HFFc6 (cell line): ENCODE data around the gene SPAG4. TPM values are rescaled to one million over a fixed set of nuclear protein-coding genes. Genes with fewer than 3 reads are reported as not detected.

ENCODE experiments used
- DNase-seq: peaks from one replicate; pipeline ENCODE4 v3.0.0-alpha.2; 2018
- H3K27ac Mint-ChIP-seq: 2 replicates; pipeline ENCODE4 v1.8.0; 2020; ENCODE audit warnings: mild to moderate bottlenecking, mixed read lengths
- H3K27me3 Mint-ChIP-seq: 2 replicates; pipeline ENCODE4 v1.8.0; 2021; ENCODE audit warnings: mild to moderate bottlenecking, moderate library complexity, mixed read lengths; ENCODE audit not compliant: insufficient read depth
- H3K36me3 Mint-ChIP-seq: 2 replicates; pipeline ENCODE4 v1.8.0; 2021; ENCODE audit warnings: low read depth, mixed read lengths
- H3K4me1 Mint-ChIP-seq: 2 replicates; pipeline ENCODE4 v1.8.0; 2020; ENCODE audit warnings: low read depth, mixed read lengths
- H3K4me3 Mint-ChIP-seq: 2 replicates; pipeline ENCODE4 v1.8.0; 2020; ENCODE audit warnings: mild to moderate bottlenecking, moderate library complexity, mixed read lengths
- H3K9me3 Mint-ChIP-seq: 2 replicates; pipeline ENCODE4 v1.8.0; 2020; ENCODE audit warnings: mild to moderate bottlenecking, mixed read lengths
- CTCF ChIP-seq: fragments of 200-600 bp; sonication (generic); IDR thresholded peaks from 2 replicates; pipeline ENCODE4 v1.5.0; 2021; ENCODE audit warnings: antibody characterized with exemption, mild to moderate bottlenecking
- total RNA-seq, 6 experiments: library from RNA; stranded (reverse); fragmentation: NEBNext Ultra II Directional; extraction: Animal tissue kit (Norgen Biotek cat#: 25700); gene quantifications; 2 replicates in 1 of 6; 3 replicates in 5 of 6; pipeline ENCODE4 v1.2.3, GENCODE V29; 2021

SPAG4 gene
- total RNA-seq, 6 experiments from 2014 or later = 2.2 to 3.6 (median 2.8) TPM

GRCh38 chr20:35618263-35619131 lies 2.9 kb downstream of the SPAG4 start:
- Mint-ChIP-seq H3K27me3 (peaks cover 13% of the 10 kb centered on the region), H3K9me3 (no peaks in the 10 kb centered on the region), H3K4me3 (peak overlapping the region; percentile 89), H3K27ac (peak overlapping the region; percentile 97), H3K4me1 (peaks cover 28% of the 10 kb centered on the region), H3K36me3 (no peaks in the 10 kb centered on the region; the same call in 1 of the 2 replicates)
- peak; percentile 6 for DNase-seq
- no peak for TF ChIP-seq CTCF

GRCh38 chr20:35619196-35620095 lies 3.8 kb downstream of the SPAG4 start:
- TF ChIP-seq CTCF = peak; percentile 72
- Mint-ChIP-seq H3K4me3 (peak overlapping the region; percentile 89), H3K27me3 (peaks cover 13% of the 10 kb centered on the region), H3K9me3 (no peaks in the 10 kb centered on the region), H3K36me3 (no peaks in the 10 kb centered on the region; the same call in 1 of the 2 replicates), H3K27ac (peak overlapping the region; percentile 55), H3K4me1 (peaks cover 28% of the 10 kb centered on the region)
- DNase-seq = peak; percentile 74

GRCh38 chr20:35620818-35621559 lies 5.4 kb downstream of the SPAG4 start:
- peaks cover 31% of the 10 kb centered on the region for H3K4me1 Mint-ChIP-seq
- no peak overlapping the region for H3K4me3 Mint-ChIP-seq
- no peak overlapping the region for H3K27ac Mint-ChIP-seq
- no peaks in the 10 kb centered on the region for H3K9me3 Mint-ChIP-seq
- H3K27me3 Mint-ChIP-seq = peaks cover 13% of the 10 kb centered on the region
- peaks cover 7% of the 10 kb centered on the region for H3K36me3 Mint-ChIP-seq
- TF ChIP-seq CTCF = no peak
- no peak for DNase-seq

GRCh38 chr20:35621560-35621946 lies 5.9 kb downstream of the SPAG4 start:
- peaks cover 32% of the 10 kb centered on the region for H3K4me1 Mint-ChIP-seq
- DNase-seq = no peak
- H3K9me3 Mint-ChIP-seq = no peaks in the 10 kb centered on the region
- peaks cover 11% of the 10 kb centered on the region for H3K27me3 Mint-ChIP-seq
- peak; percentile 44 for TF ChIP-seq CTCF
- no peak overlapping the region for H3K4me3 Mint-ChIP-seq
- H3K36me3 Mint-ChIP-seq = peaks cover 9% of the 10 kb centered on the region
- no peak overlapping the region for H3K27ac Mint-ChIP-seq
